Measurements from ENCODE around the gene MT2A. TPM values are rescaled to one million over a fixed set of nuclear protein-coding genes. Genes with fewer than 3 reads are reported as not detected.

Gene MT2A
- total and polyA plus RNA-seq, 10 of the 15 experiments (the other 5 are each of a cell fraction or from before 2014, with no cell fraction given): 7.3 to 271 (median 53.5) TPM

DNA sequence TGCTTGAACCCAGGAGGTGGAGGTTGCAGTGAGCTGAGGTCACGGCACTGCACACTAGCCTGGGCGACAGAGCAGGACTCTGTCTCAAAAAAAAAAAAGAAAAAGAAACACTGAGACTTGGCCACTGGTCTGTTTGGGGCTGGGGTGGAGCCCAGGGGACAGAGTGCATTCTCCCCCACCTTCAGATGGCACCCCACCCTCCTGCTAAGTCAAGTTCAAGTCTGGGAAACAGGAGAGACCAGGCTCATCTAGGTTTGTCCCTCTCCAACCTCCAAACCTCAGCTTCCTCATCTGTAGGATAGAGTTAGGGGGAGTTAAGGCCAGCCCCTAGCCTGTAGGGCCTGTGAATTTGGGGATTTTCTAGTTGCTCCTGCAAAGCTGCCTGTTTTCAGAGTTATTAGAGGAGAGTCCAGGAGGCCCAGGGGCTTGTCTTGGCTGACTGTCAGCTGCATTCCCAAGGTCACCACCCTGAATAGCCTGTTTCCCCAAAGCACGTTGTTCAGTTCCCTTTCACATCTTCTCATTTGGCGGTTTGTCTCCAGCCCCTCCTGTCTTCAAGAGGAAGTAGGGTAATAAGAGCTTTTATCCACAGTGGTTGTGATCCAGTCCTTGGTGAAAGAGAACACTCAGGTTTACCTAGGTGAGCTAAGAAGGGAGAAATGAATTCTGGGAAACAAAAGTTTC lies 16.9 kb upstream of the MT2A start:
- no peak overlapping the region for H3K9ac ChIP-seq (ENCODE audit: control insufficient read depth, insufficient read depth, low read length)
- no peak overlapping the region for H3K4me2 ChIP-seq (ENCODE audit: control insufficient read depth, insufficient read depth)
- SMC1A ChIA-PET (ENCODE audit: uncharacterized antibody, unreplicated experiment): interaction anchor here (0.7 to 1.8 kb wide), 5 partner anchors 9 to 117 kb away, joined by 3 to 5 read pairs (median 4); no protein-coding TSS in a partner anchor
- WGBS (ENCODE audit: insufficient coverage, insufficient replicate concordance, low lambda C conversion rate, missing lambda C conversion rate): 41% methylated on average over 4 of the region's 4 CpGs
- H3K36me3 ChIP-seq (ENCODE audit: control insufficient read depth in 2 of 2, insufficient read depth in 2 of 2, low read length in 1 of 2): no peaks in the 10 kb centered on the region
- DNase-seq (ENCODE audit: low read depth, low spot score) (no peak), ATAC-seq (no peak), FAIRE-seq (no peak)
- BruUV-seq (replicated peaks): no TSS peak
- RAD21 ChIA-PET (ENCODE audit: unreplicated experiment): interaction anchor here (1.0 to 2.0 kb wide), 4 partner anchors 9 to 117 kb away, joined by 3 to 5 read pairs (median 4); no protein-coding TSS in a partner anchor
- no peaks in the 10 kb centered on the region for H3K79me2 ChIP-seq (ENCODE audit: control insufficient read depth, insufficient read depth, low read length)
- H3K4me1 ChIP-seq (ENCODE audit: control insufficient read depth, insufficient read depth, low read length): no peaks in the 10 kb centered on the region; the same call in 1 of the 2 replicates
- intact Hi-C loops (cut with micrococcal nuclease; ENCODE audit: unreplicated experiment) (no loop called here), in situ Hi-C loops (cut with MboI) (no loop called here)
- no peak overlapping the region for H3K4me3 ChIP-seq
- no peak overlapping the region for H3K27ac ChIP-seq (ENCODE audit: control insufficient read depth, insufficient read depth)
- H3K9me3 ChIP-seq (replicated peaks; ENCODE audit: control insufficient read depth, insufficient read depth, low read length): peaks cover 3% of the 10 kb centered on the region; the same call in 2 of the 3 replicates
- H4K20me1 ChIP-seq (ENCODE audit: control insufficient read depth, insufficient read depth): no peaks in the 10 kb centered on the region
- H2AFZ ChIP-seq (ENCODE audit: control insufficient read depth, low read depth, low read length): no peak overlapping the region
- POLR2A ChIA-PET: no interaction called here
- TF ChIP-seq, protein P1, sequence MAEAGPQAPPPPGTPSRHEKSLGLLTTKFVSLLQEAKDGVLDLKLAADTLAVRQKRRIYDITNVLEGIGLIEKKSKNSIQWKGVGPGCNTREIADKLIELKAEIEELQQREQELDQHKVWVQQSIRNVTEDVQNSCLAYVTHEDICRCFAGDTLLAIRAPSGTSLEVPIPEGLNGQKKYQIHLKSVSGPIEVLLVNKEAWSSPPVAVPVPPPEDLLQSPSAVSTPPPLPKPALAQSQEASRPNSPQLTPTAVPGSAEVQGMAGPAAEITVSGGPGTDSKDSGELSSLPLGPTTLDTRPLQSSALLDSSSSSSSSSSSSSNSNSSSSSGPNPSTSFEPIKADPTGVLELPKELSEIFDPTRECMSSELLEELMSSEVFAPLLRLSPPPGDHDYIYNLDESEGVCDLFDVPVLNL (IDR thresholded peaks at IDR 0.05; ENCODE audit: low read depth, low read length): no peak
- TF ChIP-seq SP1 (IDR thresholded peaks at IDR 0.05; ENCODE audit: low read depth, low read length): no peak
- TF ChIP-seq SREBF1 (IDR thresholded peaks at IDR 0.05; ENCODE audit: low read length): no peak
- no peak for TF ChIP-seq ZBED1 (IDR thresholded peaks at IDR 0.05; ENCODE audit: borderline replicate concordance)
- no peak for TF ChIP-seq MXI1 (IDR thresholded peaks at IDR 0.05; ENCODE audit: low read depth, low read length)
- no peak for TF ChIP-seq NFXL1 (IDR thresholded peaks at IDR 0.05; ENCODE audit: borderline replicate concordance)
- no peak for TF ChIP-seq CHD1 (IDR thresholded peaks at IDR 0.05; ENCODE audit: low read depth, low read length)
- no peak for TF ChIP-seq MYB (IDR thresholded peaks at IDR 0.05; ENCODE audit: borderline replicate concordance, low read depth, low read length)
- TF ChIP-seq SMC3 (IDR thresholded peaks at IDR 0.05; ENCODE audit: borderline replicate concordance, low read length): no peak
- no peak for TF ChIP-seq POLR2AphosphoS5 (IDR thresholded peaks at IDR 0.05; ENCODE audit: low read length)
- TF ChIP-seq BACH1 (IDR thresholded peaks at IDR 0.05; ENCODE audit: borderline replicate concordance): no peak
- no peak for TF ChIP-seq RAD51 (IDR thresholded peaks at IDR 0.05)
- no peak for TF ChIP-seq ZNF217 (IDR thresholded peaks at IDR 0.05)
- TF ChIP-seq RELA (IDR thresholded peaks at IDR 0.05; ENCODE audit: borderline replicate concordance, partially characterized antibody): no peak
- TF ChIP-seq, protein P2, sequence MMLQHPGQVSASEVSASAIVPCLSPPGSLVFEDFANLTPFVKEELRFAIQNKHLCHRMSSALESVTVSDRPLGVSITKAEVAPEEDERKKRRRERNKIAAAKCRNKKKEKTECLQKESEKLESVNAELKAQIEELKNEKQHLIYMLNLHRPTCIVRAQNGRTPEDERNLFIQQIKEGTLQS (IDR thresholded peaks at IDR 0.05; ENCODE audit: borderline replicate concordance, extremely low read depth, low read depth, low read length): no peak
- CTCF ChIA-PET: interaction anchor here (0.8 to 1.6 kb wide), 6 partner anchors 9 to 111 kb away, joined by 3 to 8 read pairs (median 4); no protein-coding TSS in a partner anchor
- H3K27me3 ChIP-seq (replicated peaks in 1 of 2; ENCODE audit: control insufficient read depth in 2 of 2, insufficient read depth in 2 of 2, low read length in 1 of 2): peaks cover 9 to 13% of the 10 kb centered on the region in 2 experiments

All from GM12878 (cell line).